T-helper 22 cell (primary cell): ENCODE data around the gene TMEM132A.

ENCODE experiments used
- DNase-seq: peaks from one replicate; pipeline ENCODE4 v3.0.0-alpha.2; 2020; ENCODE audit warnings: low read depth

Gene TMEM132A

GRCh38 chr11:60924110-60924905, at the start of gene TMEM132A:
Gene TMEM132A (plus strand): TSS chr11:60924460. CDS start chr11:60924634, 174 bp downstream.
- no peak for DNase-seq

- DNase-seq: no peak
Measured at GRCh38 chr11:60875366-60876167, 48.7 kb upstream of the TMEM132A start.

GRCh38 chr11:60876168-60876485, 48.1 kb upstream of the TMEM132A start:
- DNase-seq: no peak

- DNase-seq: no peak
Measured at GRCh38 chr11:60878245-60879101, 45.8 kb upstream of the TMEM132A start.

GRCh38 chr11:60879104-60879503, 45.2 kb upstream of the TMEM132A start:
- DNase-seq: no peak

GRCh38 chr11:60879971-60880588, 44.2 kb upstream of the TMEM132A start:
- no peak for DNase-seq

GRCh38 chr11:60880643-60881282, 43.5 kb upstream of the TMEM132A start:
- no peak for DNase-seq

- DNase-seq: no peak
Measured at GRCh38 chr11:60887556-60887955, 36.7 kb upstream of the TMEM132A start.

GRCh38 chr11:60889869-60890311, 34.4 kb upstream of the TMEM132A start:
- no peak for DNase-seq

- no peak for DNase-seq
Measured at GRCh38 chr11:60890696-60891095, 33.6 kb upstream of the TMEM132A start.

GRCh38 chr11:60891103-60891741, 33.0 kb upstream of the TMEM132A start:
- no peak for DNase-seq

GRCh38 chr11:60895687-60896086, 28.6 kb upstream of the TMEM132A start:
- no peak for DNase-seq

- DNase-seq: no peak
Measured at GRCh38 chr11:60897496-60897895, 26.8 kb upstream of the TMEM132A start.

GRCh38 chr11:60899046-60899936, 25.0 kb upstream of the TMEM132A start:
- DNase-seq: no peak

- DNase-seq: no peak
Measured at GRCh38 chr11:60899977-60900376, 24.3 kb upstream of the TMEM132A start.

- DNase-seq: no peak
Measured at GRCh38 chr11:60900673-60901404, 23.4 kb upstream of the TMEM132A start.

GRCh38 chr11:60902625-60903024, 21.6 kb upstream of the TMEM132A start:
- DNase-seq: no peak

- no peak for DNase-seq
Measured at GRCh38 chr11:60905047-60905446, 19.2 kb upstream of the TMEM132A start.

- no peak for DNase-seq
Measured at GRCh38 chr11:60905551-60906113, 18.6 kb upstream of the TMEM132A start.
